NCI-H187 (cell line): Measurements from ENCODE around the gene IGSF9.
A peak's percentile ranks its signal among the peaks of the same experiment; 100 is the strongest.

ENCODE experiments used
- DNase-seq, 2 experiments: peaks; one replicate each; lab custom pipeline; 2025; lab: John Stamatoyannopoulos, UW

IGSF9 gene, protein sequence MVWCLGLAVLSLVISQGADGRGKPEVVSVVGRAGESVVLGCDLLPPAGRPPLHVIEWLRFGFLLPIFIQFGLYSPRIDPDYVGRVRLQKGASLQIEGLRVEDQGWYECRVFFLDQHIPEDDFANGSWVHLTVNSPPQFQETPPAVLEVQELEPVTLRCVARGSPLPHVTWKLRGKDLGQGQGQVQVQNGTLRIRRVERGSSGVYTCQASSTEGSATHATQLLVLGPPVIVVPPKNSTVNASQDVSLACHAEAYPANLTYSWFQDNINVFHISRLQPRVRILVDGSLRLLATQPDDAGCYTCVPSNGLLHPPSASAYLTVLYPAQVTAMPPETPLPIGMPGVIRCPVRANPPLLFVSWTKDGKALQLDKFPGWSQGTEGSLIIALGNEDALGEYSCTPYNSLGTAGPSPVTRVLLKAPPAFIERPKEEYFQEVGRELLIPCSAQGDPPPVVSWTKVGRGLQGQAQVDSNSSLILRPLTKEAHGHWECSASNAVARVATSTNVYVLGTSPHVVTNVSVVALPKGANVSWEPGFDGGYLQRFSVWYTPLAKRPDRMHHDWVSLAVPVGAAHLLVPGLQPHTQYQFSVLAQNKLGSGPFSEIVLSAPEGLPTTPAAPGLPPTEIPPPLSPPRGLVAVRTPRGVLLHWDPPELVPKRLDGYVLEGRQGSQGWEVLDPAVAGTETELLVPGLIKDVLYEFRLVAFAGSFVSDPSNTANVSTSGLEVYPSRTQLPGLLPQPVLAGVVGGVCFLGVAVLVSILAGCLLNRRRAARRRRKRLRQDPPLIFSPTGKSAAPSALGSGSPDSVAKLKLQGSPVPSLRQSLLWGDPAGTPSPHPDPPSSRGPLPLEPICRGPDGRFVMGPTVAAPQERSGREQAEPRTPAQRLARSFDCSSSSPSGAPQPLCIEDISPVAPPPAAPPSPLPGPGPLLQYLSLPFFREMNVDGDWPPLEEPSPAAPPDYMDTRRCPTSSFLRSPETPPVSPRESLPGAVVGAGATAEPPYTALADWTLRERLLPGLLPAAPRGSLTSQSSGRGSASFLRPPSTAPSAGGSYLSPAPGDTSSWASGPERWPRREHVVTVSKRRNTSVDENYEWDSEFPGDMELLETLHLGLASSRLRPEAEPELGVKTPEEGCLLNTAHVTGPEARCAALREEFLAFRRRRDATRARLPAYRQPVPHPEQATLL

DNA sequence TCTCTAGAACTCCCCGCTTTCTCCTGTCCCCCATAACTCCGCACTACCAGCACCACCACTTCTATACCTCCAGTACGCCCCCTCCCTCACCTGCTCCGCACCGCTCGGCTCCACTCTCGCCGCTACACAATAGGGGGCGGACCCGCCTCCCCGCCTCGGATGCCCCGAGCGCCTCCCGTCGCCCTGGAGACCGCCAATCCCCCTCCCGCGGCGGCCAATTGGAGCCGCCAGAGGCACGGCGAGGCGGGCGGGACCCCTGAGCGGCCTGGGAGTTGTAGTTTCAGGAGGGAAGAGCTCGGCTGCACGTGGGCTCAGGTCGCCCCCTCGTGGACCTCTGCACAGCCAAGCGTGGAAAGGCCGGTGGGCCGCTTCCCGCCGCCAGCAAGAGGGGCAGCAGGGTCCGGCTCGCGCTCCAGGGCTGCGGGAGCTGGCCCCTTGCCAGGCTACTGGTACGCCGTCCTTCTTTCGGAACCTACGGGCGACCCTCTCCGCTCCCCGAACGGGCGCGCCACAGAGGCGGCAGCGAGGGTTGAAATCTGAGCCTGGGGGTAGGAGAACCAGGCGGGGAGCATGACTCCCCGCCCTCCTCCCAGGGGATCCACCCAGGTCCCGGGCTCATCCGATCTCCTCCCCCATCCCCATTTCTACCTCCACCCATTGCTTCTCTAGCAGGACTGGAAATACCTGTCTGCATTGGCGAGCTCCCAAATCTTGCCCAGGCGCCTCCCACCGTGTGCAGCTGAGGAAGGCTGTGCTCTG is at the start of gene IGSF9:
Gene IGSF9 (minus strand): TSS at position 131 of the 759 bp plus-strand sequence. CDS start 2,159 bp downstream, outside the sequence.
- peak; percentile 94 to 97 for DNase-seq

DNA sequence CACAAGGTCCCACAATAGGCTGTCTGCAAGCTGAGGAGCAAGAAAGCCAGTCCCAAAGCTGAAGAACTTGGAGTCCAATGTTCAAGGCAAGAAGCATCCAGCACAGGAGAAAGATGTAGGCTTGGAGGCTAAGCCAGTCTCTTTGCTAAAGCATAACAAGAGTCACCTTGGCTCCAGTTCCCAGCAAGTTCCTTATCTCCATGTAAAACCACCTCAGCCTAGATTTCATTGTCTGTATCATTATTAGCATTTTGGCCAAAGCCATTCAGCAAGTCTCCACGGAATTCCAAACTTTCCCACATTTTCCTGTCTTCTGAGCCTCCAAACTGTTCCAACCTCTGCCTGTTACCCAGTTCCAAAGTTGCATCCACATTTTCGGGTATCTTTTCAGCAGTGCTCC is 49.5 kb upstream of the IGSF9 start:
- DNase-seq = no peak

DNA sequence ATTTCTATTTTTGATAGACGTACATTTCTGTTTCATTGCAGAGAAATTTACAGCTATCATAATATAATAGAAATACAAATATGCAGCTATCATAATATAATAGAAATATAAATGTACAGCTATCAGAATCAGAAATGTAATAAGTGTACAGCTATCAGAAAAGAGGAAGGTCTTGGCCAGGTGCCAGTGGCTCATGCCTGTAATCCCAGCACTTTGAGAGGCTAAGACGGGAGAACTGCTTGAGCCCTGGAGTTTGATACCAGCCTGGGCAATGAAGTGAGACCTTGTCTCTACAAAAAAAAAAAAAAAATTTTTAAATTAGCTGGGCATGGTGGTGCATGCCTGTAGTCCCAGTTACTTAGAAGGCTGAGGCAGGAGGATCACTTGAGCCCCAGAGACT is 48.5 kb upstream of the IGSF9 start:
- DNase-seq = no peak

DNA sequence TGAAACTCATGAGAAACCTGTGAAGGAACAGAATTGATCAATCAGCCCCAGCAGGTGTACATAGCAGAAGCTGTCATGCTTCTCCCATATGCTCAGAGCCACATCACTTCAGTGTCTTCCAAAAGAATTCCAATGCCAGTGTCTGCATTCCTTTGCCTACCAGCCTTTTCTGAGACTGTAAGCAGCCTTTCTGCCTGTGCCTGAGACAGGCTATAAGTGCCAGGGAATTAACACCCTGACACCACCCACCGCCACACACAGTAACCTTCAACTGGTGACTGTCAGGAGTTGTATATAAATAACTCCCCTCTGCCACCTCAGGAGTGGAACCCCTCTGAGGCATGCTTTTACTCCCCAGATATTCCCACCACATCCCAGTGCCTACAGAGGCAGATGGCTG is 46.7 kb upstream of the IGSF9 start:
- no peak for DNase-seq

DNA sequence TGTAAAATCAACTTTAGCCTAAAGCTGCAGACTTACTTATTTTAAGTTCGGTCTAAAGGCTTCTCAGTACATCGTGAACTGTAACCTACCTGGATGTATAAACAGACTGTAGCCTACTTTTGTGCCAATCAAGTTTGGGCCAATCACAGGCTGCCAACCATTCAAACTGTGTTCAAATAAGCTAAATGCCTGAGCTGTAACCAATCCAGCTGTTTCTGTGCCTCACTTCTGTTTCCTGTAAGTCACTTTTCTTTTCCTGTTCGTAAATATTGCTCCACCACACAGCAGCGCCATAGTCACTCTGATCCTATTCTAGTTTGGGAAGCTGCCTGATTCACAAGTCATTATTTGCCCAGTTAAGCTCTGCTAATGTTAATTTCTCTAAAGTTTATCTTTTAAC is 46.1 kb upstream of the IGSF9 start:
- no peak for DNase-seq

DNA sequence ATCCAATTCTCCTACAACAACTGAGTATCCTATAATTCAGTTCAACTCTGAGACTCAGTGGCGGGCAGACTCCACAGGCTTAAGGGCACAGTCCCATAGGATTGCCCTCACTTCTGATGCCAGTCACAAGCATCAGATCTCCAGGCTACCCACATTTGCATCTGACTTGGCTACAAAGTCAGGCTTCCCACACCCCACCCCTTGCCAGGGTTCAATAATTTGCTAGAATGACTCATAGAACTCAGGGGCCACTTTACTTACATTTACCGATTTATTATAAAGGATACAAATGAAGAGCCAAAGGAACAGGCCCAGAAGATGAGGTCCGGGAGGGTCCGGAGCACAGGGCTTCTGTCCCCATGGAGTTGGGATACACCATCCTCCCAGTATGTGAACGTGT is 44.6 kb upstream of the IGSF9 start:
- no peak for DNase-seq

DNA sequence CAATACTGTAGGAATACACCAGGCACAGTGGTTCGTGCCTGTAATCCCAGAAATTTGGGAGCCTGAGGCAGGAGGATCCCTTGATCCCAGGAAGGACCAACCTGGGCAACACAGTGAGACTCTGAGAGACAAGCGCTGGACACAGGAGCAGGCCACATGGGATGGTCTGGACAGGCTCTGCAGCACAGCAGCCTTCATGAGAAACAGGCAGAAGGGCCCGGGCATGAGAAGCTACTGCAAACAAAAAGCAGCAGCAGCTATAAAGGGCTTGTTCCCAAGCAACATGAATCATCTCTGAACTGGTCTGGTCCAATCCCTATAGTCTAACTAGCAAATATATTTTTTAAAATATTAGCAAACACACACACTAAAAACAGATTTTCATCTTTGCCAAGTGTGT is 44.2 kb upstream of the IGSF9 start:
- DNase-seq = no peak

DNA sequence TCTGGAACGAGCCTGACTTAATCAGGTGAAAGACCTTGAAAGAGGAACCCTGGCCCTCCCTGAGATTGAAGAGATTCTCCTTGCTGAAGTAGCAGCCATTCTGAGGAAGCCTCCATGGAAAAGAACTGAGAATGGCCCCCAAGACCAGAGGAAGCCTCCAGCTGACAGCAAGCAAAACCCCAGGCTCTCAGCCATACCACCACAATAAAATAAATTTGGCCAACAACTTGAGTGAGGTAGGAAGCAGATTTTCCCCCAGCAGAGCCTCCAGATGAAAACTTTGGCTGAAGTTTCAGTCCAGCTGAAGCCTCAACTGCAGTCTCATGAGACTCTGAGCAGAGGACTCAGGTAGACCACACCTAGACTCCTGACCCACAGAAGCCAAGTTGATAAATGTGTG is 42.6 kb upstream of the IGSF9 start:
- no peak for DNase-seq

DNA sequence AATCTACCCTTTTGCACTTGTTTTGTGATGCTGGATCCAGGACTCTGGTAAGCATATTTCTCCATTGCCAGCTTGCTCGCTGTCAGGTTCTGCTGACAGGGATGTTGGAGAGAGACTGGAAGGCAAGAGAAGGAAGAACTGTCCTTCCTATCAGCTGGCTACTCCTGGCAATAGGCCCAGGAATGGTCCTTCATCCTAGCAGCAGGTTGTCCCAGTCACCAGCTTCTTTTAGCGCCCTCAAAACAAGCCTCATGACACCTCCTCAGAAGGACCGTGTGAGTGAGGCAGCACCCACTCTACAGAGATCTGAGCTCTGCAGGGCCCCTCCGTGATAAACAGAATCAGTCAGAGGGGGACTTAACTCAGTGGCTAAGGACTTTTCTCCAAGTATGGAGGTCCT is 41.8 kb upstream of the IGSF9 start:
- DNase-seq = no peak

DNA sequence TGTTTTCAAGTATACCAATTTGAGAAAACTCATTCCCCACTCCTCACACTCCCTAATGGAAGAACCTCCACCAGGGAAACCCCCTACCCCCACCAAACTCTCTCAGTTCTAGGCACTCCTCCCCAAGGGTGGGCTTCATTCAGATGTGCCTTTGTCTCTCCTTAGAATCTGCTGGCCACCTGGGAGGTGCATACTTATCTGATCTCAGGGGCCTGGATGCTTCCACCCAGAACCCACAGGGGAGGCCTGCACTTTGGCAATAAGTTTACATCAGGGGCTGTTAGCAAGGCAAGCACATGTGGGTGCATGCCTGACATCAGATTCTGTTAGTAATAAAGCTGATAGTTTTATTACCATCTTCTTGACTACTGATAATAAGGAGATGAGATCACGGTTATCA is 41.1 kb upstream of the IGSF9 start:
- no peak for DNase-seq

DNA sequence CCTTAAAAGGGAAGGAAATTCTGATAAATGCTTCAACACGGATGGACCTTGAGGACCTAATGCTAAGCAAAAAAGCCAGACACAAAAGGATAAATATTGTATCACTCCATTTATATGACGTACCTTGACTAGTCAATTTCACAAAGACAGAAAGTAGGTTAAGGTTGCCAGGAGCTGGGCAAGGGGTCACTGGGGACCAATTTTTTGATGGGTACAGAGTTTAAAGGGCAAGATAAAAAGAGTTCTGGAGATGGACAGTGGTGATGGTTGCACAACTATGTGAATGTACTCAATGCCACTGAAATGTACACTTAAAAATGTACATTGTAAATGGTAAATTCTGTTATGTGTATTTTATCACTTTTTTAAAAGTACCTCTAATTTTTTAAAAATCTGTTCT is 40.7 kb upstream of the IGSF9 start:
- no peak for DNase-seq

DNA sequence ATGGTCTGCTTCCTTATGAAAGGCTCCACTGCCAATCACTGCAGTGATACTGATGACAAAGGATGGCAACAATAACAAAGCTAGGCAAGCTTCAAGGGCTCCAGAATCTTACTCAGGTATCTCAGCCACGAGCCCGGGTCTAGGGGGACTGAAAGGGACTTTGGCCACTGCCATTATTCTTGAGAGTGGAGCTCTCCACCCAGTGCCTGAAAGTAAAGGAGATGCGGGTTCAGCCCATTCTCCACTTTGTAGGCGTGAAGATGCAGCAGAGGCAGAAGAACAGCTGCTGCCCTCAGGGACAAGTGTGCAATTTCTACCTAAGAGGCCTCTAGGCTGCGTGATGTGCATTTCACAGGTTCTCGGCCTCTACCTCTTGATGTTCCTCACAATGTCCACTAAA is 40.1 kb upstream of the IGSF9 start:
- DNase-seq = no peak

DNA sequence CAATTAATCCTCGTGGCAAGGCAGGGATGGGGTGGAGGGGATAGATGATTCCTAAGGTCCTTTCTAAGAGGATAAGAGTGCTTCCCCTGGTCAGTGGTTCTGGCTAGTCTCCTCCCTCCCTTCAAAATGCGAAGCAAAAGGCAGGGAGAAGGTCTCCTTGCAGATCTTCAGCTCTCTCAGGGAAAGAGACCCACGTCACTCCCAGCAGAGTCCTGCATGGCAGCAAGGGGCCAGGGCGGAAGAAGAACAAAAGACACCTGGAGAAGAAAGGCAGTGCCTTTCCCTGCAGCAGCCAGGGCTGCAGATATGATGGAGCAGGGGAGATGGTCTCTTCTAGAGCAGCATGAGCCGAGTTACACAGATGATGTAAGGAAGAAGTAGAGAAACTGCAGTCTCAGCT is 38.3 kb upstream of the IGSF9 start:
- DNase-seq = no peak

DNA sequence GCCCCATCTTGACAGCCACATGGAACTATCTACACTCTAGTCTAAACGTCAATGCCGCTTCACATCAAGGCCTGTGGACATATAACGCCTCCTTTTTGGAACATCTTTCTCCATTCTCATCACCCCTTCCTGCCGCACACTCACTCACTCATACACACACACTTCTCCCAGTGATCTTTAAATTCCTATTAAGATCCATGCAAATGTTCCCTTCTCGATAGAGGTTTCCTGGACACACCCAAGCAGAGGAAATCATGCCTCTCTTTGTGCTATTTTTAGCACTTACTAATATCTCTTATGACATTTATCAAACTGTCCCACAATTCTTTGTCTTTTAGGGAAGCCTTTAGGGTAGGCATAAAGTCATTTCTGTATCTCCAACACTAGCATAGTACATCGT is 36.9 kb upstream of the IGSF9 start:
- no peak for DNase-seq

DNA sequence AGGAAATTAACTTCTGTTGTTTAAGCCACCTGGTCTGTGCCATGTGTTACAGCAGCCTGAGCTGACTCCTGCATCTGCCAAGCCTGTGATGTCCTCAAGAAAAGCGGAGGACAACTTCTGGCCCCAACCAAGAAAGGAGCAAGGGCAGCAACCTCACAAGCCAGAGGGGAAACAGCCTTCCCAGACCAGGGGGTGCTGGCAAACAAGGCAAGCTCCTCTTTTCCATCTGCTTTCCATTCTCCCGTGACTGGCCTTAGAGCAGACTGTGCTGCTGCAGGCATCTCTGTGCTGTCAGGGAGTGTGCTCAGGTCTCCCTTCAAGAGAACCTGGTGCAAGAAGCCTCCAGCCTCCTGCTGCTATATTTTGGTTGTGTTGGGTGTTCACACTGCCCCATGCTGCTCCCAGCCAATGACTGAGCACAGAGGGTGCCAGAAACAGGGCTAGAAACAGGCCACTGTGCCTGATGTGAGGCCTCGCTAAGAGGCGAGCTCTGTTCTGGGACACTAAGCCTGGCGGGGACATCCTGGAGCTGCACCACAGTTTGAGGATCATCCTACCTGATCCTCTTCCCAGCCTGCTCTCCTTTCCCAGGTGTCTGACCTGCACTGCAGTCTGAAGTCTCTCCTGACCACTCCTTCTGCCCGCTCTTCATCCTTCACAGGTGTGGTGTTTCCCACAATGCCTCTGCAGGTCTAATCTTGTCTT is 36.1 kb upstream of the IGSF9 start:
- DNase-seq = no peak

DNA sequence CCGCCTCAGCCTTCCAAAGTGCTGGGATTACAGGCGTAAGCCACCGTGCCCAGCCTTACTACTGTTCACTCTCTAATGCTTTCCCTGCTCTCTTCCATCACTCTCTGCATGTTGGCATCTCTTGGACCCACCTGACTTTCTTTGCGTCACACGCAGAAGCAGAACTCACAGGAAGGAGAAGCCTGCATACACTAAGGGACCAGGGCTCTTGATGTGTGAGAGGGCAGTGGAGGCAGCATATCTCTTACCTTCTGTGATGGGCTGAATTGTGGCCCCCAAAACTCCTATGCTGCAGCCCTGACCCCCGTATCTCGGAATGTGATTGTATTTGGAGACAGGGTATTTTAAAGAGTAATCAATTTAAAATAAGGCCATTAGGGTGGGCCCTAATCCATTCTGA is 35.4 kb upstream of the IGSF9 start:
- DNase-seq = no peak

DNA sequence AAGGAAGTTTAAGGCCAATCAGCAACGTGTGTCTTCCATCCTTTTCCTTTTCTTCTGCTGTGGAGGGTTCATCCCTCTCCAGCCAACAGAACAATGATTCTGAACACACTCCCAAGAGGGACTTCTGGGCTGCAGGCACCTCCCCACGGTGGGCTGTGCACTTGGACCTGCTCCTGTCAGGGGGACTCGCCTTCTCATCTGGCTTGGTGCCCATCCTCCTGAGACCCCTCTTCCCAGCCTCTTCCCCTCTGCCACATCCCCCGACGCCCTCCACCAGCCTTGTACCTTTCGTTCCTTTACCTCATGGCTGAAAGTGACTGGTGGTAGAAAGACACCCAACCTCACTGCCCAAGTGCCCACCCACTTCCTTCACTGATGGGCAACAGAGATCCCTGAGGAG is 34.7 kb upstream of the IGSF9 start:
- no peak for DNase-seq

DNA sequence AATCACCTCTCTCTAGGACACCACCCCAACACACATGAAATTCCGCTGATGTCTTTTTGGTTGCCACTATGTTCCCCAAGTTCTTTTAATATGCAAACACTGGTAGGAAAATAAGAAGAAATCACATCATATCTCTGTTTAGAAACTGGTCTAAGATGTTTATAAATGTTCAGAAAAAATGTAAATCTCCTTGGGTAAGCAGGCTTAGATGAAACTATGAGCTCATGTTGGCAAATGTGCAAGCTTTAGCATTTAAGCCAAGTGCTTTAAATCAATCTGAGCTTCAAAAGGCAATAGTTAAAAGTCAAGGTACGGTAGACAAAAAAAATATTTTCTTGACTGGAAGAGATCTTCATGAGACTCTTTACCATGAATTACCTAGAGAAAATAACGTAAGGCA is 33.8 kb upstream of the IGSF9 start:
- DNase-seq = no peak

DNA sequence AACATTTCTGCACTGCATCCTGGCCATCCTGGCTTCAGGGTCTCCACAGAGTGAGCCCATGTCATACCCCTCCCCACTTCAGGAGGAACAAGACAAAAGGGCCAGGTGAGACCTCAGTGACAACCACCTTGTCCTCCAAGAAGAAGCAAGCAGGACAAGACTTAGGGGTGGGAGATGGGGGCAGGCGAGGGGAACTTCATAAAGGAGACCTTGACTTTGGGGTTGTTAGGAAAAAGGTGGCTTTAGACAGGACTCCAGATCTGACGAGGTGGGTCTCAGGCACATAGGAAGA is 32.6 kb upstream of the IGSF9 start:
- DNase-seq = no peak

DNA sequence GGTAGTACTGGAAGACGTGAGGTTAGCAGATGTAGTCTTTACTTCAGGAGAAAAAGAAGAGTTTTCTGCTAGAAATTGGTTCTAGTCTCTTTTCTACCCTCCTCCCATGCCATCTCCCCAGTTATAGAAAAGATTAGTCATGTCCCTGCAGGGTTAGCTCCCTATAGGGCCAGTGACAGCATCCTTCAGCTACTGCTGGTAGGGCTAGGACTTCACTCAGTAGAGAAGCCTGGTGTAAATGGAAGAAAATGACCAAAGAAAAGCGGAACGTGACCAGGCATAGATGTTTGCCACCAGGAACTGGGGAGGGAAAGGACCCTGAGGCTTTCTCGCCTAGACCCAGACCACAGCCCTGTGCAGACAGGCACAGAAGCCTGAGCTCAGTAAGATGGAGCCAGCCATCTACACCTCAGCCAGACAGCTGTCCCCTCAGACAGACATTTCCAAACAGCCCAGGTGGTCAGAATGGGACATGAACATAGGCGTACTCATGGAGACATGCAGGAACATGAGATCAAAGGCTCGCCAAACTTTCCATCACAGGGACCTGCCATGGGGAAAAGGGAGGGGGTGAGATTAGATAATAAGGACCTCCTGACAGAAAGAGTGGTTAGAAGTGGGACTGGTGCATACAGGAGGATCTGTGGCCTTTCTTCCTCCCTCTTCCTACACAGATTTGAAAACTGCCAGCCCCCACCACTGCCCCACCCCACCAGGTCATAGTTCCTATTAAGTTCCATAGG is 32.1 kb upstream of the IGSF9 start:
- DNase-seq = no peak
